Stimulated activated memory B cell treated with anti-CD40 and anti-IgM and Interleukin-4, amounts not matched to agents 10 μg/mL and 1 μg/mL and 100 μg/mL, for 72 hours (primary cell): ENCODE data around the gene ADAMTS8.

Experiments used
- ATAC-seq: fragments of 150-1000 bp; cut with Tn5 transposase; 2 replicates; pipeline ENCODE4 v1.10.0; 2021
- H3K27ac Mint-ChIP-seq: one replicate; pipeline ENCODE4 v1.8.0; 2022; ENCODE audit warnings: mild to moderate bottlenecking, mixed read lengths
- H3K27me3 Mint-ChIP-seq: one replicate; pipeline ENCODE4 v1.8.0; 2022; ENCODE audit warnings: mixed read lengths
- H3K36me3 Mint-ChIP-seq: one replicate; pipeline ENCODE4 v1.8.0; 2022; ENCODE audit warnings: mixed read lengths
- H3K4me1 Mint-ChIP-seq: one replicate; pipeline ENCODE4 v1.8.0; 2022; ENCODE audit warnings: mixed read lengths
- H3K4me3 Mint-ChIP-seq: one replicate; pipeline ENCODE4 v1.8.0; 2022; ENCODE audit warnings: mild to moderate bottlenecking, moderate library complexity, mixed read lengths
- H3K9me3 Mint-ChIP-seq: one replicate; pipeline ENCODE4 v1.8.0; 2022; ENCODE audit warnings: mixed read lengths

The ADAMTS8 gene

DNA sequence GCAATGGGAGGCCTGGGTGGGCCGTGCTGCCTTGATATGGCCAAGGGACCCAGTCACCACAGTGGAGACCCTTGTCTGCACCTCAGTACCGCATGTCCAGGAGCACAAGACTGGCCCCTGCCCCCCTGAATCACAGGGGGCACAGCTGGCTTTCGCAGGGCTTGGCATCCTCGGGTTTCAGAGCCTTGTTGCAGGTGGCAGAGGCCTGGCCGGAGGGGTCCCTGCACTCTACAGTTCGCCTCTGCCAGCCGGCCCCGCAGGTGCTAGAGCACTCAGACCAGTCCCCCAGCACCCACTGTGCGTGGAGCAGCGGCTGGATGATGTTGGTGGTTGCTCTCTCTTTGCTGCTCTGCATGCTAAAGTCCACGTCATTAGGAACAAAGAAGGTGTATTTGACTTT lies 23.0 kb downstream of the ADAMTS8 start:
- Mint-ChIP-seq H3K27me3 (peaks cover 60% of the 10 kb centered on the region), H3K36me3 (no peaks in the 10 kb centered on the region)

GRCh38 chr11:130404727-130405126 lies 23.7 kb downstream of the ADAMTS8 start:
- Mint-ChIP-seq H3K36me3 (no peaks in the 10 kb centered on the region), H3K27me3 (peaks cover 60% of the 10 kb centered on the region), H3K4me3 (no peak overlapping the region), H3K27ac (no peak overlapping the region), H3K4me1 (peaks cover 14% of the 10 kb centered on the region), H3K9me3 (no peaks in the 10 kb centered on the region)
- no peak for ATAC-seq

More for the DNA sequence above, 23.0 kb downstream of the ADAMTS8 start:
- Mint-ChIP-seq H3K27ac (no peak overlapping the region), H3K9me3 (no peaks in the 10 kb centered on the region), H3K4me3 (no peak overlapping the region), H3K4me1 (peaks cover 8% of the 10 kb centered on the region)
- ATAC-seq = no peak

DNA sequence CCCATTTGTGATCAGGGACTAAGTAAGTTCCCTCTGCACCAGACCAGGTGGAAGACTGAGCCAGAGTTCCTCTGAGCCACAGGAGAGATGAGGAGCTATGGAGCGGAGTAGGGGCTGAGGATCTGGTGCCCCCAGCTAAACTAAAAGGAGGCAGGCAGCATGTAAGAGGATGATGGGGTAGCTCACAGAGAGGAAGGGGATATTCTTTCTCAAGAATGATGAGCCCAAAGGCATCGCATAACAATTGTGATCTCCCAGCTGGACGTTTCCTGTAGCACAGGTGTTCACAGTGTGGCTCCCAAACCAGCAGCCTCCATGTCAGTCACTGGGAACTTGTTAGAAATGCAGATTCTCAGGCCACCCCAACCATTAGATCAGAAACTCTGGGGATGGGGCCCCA lies 24.4 kb downstream of the ADAMTS8 start:
- H3K9me3 Mint-ChIP-seq = no peaks in the 10 kb centered on the region

DNA sequence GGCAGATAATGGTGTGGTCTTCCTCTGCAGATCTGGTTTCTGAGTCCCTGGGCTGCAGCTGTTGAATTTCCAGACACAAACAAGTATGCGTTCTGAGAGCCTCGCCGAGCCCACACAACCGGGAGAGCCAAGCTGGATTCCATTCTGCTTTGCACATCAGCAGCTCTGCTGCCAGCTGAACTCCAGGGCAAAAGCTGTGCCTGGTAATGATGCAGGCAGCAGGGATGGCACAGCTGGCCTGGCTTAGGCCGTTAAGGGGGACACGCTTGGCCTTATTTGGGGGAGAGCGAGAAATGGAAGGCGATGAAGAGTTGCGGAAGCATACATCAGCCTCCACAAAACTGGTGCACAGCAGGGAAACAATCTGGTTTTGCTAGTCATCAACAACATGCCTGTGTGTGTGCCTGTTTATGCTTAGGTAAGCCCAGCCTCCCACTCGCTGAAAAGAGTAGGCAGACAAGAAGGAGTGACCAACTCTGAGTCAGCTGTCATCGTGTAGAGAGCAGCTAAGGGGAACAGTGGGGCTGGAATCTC lies 25.1 kb downstream of the ADAMTS8 start:
- Mint-ChIP-seq H3K4me3 (no peak overlapping the region), H3K4me1 (peaks cover 14% of the 10 kb centered on the region), H3K27me3 (peaks cover 64% of the 10 kb centered on the region), H3K9me3 (no peaks in the 10 kb centered on the region), H3K36me3 (no peaks in the 10 kb centered on the region), H3K27ac (no peak overlapping the region)
- ATAC-seq = no peak

More for the DNA sequence above, 24.4 kb downstream of the ADAMTS8 start:
- ATAC-seq = no peak
- H3K27me3 Mint-ChIP-seq = peaks cover 60% of the 10 kb centered on the region
- H3K36me3 Mint-ChIP-seq = no peaks in the 10 kb centered on the region
- peaks cover 14% of the 10 kb centered on the region for H3K4me1 Mint-ChIP-seq
- H3K27ac Mint-ChIP-seq = no peak overlapping the region
- no peak overlapping the region for H3K4me3 Mint-ChIP-seq

- ATAC-seq = no peak
- peaks cover 72% of the 10 kb centered on the region for H3K27me3 Mint-ChIP-seq
- H3K36me3 Mint-ChIP-seq = no peaks in the 10 kb centered on the region
- H3K27ac Mint-ChIP-seq = no peak overlapping the region
- peaks cover 17% of the 10 kb centered on the region for H3K4me1 Mint-ChIP-seq
- no peaks in the 10 kb centered on the region for H3K9me3 Mint-ChIP-seq
- no peak overlapping the region for H3K4me3 Mint-ChIP-seq
These were observed 25.8 kb downstream of the ADAMTS8 start for GRCh38 chr11:130402570-130402969.

- Mint-ChIP-seq H3K4me1 (peaks cover 22% of the 10 kb centered on the region), H3K36me3 (no peaks in the 10 kb centered on the region), H3K9me3 (no peaks in the 10 kb centered on the region), H3K27ac (no peak overlapping the region), H3K27me3 (peaks cover 86% of the 10 kb centered on the region), H3K4me3 (no peak overlapping the region)
- no peak for ATAC-seq
These were observed 27.5 kb downstream of the ADAMTS8 start for GRCh38 chr11:130400781-130401483.

DNA sequence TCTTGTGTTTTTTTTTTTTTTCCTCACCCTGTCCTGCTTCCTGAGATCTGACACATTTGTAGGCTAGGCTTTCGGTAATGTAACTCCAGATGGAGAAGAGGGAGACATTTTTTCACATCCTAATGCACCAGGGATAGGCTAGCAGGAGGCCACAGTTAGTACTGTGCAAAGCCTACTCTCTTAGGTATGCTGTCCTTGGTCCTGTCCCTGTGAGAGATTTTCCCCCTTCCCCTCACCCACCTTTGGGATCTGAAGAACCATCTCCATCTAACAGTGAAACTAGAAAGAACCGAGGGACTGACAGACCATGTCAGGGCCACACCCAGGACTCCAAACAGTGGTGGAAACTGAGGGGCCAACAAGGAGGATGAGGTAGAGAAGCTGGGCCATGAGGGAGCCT lies 29.2 kb downstream of the ADAMTS8 start:
- Mint-ChIP-seq H3K27me3 (peaks cover 76% of the 10 kb centered on the region), H3K36me3 (no peaks in the 10 kb centered on the region), H3K27ac (no peak overlapping the region), H3K4me3 (no peak overlapping the region), H3K9me3 (no peaks in the 10 kb centered on the region), H3K4me1 (peaks cover 22% of the 10 kb centered on the region)
- ATAC-seq = no peak

DNA sequence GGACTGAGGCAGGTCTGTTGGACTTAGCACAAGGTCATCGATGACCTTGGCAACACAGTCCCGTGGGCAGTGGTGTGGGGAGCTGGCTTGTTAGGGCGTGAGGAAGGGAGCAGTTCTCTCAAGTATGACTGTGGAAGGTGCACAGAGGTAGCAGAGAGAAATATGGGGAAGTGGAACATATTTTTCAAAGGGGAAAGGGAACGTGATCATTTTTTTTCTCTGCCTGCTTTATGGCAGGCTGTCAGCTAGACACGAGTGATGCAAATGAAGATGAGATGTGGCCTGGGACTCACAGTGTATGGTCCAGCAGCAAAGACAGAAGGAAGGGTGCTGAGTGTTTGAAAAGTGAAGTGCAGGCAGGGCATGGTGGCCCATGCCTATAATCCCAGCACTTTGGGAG lies 30.6 kb downstream of the ADAMTS8 start:
- H3K27me3 Mint-ChIP-seq = peaks cover 61% of the 10 kb centered on the region
- peaks cover 22% of the 10 kb centered on the region for H3K4me1 Mint-ChIP-seq
- no peaks in the 10 kb centered on the region for H3K36me3 Mint-ChIP-seq
- H3K4me3 Mint-ChIP-seq = no peak overlapping the region
- no peak overlapping the region for H3K27ac Mint-ChIP-seq
- H3K9me3 Mint-ChIP-seq = no peaks in the 10 kb centered on the region
- ATAC-seq = peak; percentile 49

DNA sequence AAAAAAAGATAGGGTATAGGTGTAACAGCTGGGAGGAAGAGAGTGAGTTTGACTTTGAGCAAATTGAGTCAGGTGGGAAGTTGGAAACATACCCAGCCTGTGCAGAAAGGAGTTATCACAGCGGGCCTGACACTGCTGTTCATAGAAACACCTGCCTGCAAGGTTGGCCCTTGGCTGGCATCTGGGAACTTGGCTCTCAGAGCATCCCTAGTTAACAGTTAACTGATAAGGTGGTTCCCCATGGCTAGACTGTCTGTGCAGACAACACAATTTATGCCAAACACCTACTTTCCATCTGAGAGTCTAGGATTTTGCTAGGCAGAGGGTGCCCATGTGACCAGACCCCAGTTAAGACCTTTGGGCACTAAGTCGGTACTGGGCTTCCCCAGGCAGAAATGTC lies 31.4 kb downstream of the ADAMTS8 start:
- H3K4me1 Mint-ChIP-seq = peaks cover 22% of the 10 kb centered on the region
- H3K27ac Mint-ChIP-seq = no peak overlapping the region
- ATAC-seq = no peak
- H3K27me3 Mint-ChIP-seq = peaks cover 61% of the 10 kb centered on the region
- H3K4me3 Mint-ChIP-seq = no peak overlapping the region
- H3K9me3 Mint-ChIP-seq = no peaks in the 10 kb centered on the region
- no peaks in the 10 kb centered on the region for H3K36me3 Mint-ChIP-seq

DNA sequence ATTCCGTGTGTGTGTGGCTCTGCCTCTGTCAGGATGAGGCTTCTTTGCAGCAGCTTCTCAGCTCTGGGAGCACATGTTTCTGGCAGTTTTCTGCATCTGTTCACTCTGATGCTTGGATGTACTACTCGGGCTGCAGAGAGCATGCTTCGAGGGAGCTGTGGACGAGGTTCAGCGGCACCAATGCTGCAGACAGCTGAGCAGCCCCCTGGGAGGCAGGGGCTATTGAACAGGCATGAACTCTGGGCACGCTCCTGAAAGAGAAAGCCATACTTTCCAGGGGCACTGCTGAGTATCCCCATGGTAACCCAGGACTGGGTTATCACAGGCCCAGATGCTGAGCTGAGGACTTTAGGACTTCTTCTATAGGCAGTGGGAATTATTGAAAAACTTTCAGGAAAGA lies 33.8 kb downstream of the ADAMTS8 start:
- Mint-ChIP-seq H3K27ac (no peak overlapping the region), H3K4me1 (peaks cover 9% of the 10 kb centered on the region), H3K36me3 (no peaks in the 10 kb centered on the region), H3K9me3 (no peaks in the 10 kb centered on the region), H3K27me3 (peaks cover 48% of the 10 kb centered on the region), H3K4me3 (no peak overlapping the region)
- no peak for ATAC-seq

DNA sequence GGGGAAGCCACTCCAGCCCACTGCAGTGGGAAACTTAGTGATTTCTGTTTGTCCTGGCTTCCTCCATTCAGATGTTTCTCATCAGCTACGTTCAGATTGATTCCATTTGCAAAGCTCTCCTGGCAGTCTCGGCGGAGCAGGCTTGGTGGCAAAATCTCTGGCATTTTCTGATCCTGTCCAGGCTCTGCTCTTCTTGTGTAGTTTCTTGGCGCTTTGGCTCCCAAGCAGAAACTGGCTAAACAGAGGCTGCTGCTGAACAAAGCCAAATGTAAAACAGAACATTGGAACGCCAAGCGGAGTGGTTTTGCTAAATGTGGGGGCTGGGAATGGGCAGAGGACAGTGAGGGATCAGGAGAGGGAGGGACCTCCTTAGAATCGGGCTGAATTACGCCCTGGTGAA lies 36.7 kb downstream of the ADAMTS8 start:
- H3K27me3 Mint-ChIP-seq = peaks cover 19% of the 10 kb centered on the region
- H3K27ac Mint-ChIP-seq = no peak overlapping the region
- no peak overlapping the region for H3K4me3 Mint-ChIP-seq
- no peaks in the 10 kb centered on the region for H3K36me3 Mint-ChIP-seq
- no peaks in the 10 kb centered on the region for H3K9me3 Mint-ChIP-seq
- no peak for ATAC-seq
- peaks cover 16% of the 10 kb centered on the region for H3K4me1 Mint-ChIP-seq

GRCh38 chr11:130390071-130390758 lies 38.2 kb downstream of the ADAMTS8 start:
- H3K27ac Mint-ChIP-seq = no peak overlapping the region

DNA sequence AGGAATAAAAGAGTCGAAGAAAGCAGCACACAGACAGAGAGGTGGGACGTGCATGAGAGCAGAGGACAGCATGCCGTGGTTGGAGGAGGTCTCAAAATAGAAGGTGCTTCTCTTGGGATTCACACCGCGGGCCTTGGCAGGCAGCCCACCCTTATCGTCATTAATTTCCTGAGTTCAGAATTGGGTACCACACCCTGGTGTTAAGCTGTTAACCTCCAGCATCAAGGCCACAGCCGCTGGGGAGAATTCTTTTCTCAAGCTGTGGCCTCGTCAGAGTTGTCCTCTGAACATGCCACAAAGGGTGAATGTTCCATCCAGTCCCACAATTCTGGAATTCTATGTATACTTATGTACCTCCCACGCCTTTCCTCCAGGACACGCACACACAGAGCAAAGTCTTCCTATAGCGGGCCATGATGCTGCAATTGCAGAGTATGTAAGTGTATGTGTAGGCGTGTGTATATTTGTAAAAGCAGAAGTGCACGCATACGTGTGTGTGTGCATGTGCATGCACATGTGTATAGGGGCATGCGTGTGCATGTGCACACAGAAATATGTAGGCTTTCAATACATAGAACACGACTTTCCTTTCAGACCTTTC lies 39.0 kb downstream of the ADAMTS8 start:
- Mint-ChIP-seq H3K36me3 (no peaks in the 10 kb centered on the region), H3K27me3 (peaks cover 6% of the 10 kb centered on the region), H3K4me1 (peaks cover 16% of the 10 kb centered on the region), H3K27ac (no peak overlapping the region), H3K9me3 (no peaks in the 10 kb centered on the region), H3K4me3 (peak overlapping the region; percentile 61)
- no peak for ATAC-seq

More at GRCh38 chr11:130390071-130390758, 38.2 kb downstream of the ADAMTS8 start:
- peaks cover 16% of the 10 kb centered on the region for H3K4me1 Mint-ChIP-seq
- H3K4me3 Mint-ChIP-seq = no peak overlapping the region
- no peaks in the 10 kb centered on the region for H3K36me3 Mint-ChIP-seq
- no peaks in the 10 kb centered on the region for H3K9me3 Mint-ChIP-seq
- peaks cover 6% of the 10 kb centered on the region for H3K27me3 Mint-ChIP-seq
- no peak for ATAC-seq

DNA sequence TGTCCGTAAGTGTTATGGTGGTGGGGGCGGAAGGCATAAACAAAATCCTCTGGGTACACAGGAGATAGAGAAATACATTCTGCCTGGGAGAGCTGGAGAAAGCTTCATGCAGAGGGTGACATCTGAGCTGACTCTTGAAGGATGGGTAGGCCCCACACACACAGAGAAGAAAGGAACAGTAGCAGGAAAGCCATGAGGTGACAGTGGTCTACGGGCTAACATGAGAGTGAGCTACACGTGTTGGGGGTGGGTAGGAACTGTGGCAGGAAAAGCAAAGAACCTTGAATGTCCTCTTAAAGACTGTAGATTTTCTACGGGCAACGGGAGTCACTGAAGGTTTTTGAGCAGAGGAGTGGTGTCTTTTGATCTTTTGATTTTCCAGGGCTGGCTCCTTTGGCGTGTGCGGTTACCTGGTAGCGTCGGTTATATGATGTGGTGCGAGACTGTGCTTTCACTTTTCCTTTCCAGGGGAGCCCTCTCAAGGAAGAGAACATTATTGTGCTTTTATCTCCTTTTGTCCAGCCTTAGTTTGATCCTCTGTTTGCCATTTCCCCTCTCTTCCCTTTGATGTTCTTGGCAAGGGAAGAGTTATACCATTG lies 39.7 kb downstream of the ADAMTS8 start:
- peaks cover 16% of the 10 kb centered on the region for H3K4me1 Mint-ChIP-seq
- no peaks in the 10 kb centered on the region for H3K9me3 Mint-ChIP-seq
- peak overlapping the region; percentile 61 for H3K4me3 Mint-ChIP-seq
- H3K27ac Mint-ChIP-seq = peak overlapping the region; percentile 10
- no peaks in the 10 kb centered on the region for H3K36me3 Mint-ChIP-seq
- H3K27me3 Mint-ChIP-seq = peaks cover 6% of the 10 kb centered on the region
- ATAC-seq = peak; percentile 40

DNA sequence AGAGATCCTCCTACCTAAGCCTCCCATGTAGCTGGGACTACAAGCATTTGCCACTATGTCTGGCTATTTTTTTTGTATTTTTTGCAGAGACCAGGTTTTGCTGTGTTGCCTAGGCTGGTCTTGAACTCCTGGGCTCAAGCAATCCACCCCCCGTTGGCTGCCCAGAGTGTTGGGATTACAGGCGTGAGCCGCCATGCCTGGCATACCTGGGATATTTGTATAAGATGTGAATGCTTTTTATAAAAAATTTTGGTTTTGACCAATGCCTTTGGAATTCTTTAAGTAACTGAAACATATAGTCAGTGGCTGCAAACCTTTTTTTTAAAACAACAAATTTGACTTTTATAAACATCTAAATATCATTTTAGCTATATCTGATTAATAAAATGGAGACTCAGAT lies 42.4 kb downstream of the ADAMTS8 start:
- Mint-ChIP-seq H3K4me1 (peaks cover 16% of the 10 kb centered on the region), H3K36me3 (no peaks in the 10 kb centered on the region), H3K9me3 (no peaks in the 10 kb centered on the region), H3K4me3 (no peak overlapping the region), H3K27ac (no peak overlapping the region), H3K27me3 (no peaks in the 10 kb centered on the region)
- no peak for ATAC-seq
